ENCODE results near the gene CUBN. TPM values are rescaled to one million over a fixed set of nuclear protein-coding genes. Genes with fewer than 3 reads are reported as not detected.

Gene CUBN
- total RNA-seq, 1 donor from 2014 or later: 0.30 TPM

- Mint-ChIP-seq H3K36me3 (ENCODE audit: low read depth) (no peaks in the 10 kb centered on the region), H3K27me3 (ENCODE audit: low read depth) (no peaks in the 10 kb centered on the region), H3K9me3 (no peaks in the 10 kb centered on the region), H3K27ac (no peak overlapping the region), H3K4me3 (ENCODE audit: low read depth) (no peak overlapping the region), H3K4me1 (ENCODE audit: low read depth) (peaks cover 1% of the 10 kb centered on the region)
- intact Hi-C loops (cut with micrococcal nuclease): no loop called here
- DNase-seq (ENCODE audit: low spot score): no peak
Observed at GRCh38 chr10:17113889-17114540, 15.6 kb downstream of the CUBN start.

- H3K27ac Mint-ChIP-seq: no peak overlapping the region
- intact Hi-C loops (cut with micrococcal nuclease): no loop called here
- H3K4me3 Mint-ChIP-seq (ENCODE audit: low read depth): no peak overlapping the region
- H3K9me3 Mint-ChIP-seq: no peaks in the 10 kb centered on the region
- no peaks in the 10 kb centered on the region for H3K36me3 Mint-ChIP-seq (ENCODE audit: low read depth)
- peaks cover 1% of the 10 kb centered on the region for H3K4me1 Mint-ChIP-seq (ENCODE audit: low read depth)
- no peak for DNase-seq (ENCODE audit: low spot score)
- no peaks in the 10 kb centered on the region for H3K27me3 Mint-ChIP-seq (ENCODE audit: low read depth)
Observed at GRCh38 chr10:17113346-17113745, 16.3 kb downstream of the CUBN start.

DNA sequence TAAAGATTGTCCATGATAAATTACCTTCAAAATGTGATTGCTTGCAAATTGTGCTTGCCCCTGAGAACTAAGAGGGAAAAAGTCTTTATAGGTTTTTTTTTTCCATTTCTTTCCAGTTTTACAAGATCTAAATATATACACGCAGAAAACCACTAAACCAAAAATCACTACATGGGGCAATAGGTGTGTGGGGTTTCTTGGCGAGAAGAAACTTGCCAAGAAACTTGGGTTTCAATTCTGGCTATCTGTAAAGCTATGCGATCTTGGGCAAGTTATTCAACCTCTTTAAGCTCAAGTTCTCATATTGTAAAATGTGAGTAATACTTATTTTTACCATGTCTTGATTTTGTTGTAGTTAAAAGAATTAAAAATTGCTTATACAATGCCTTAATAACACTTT, 17.0 kb downstream of the CUBN start:
- intact Hi-C loops (cut with micrococcal nuclease): no loop called here
- Mint-ChIP-seq H3K4me1 (ENCODE audit: low read depth) (peaks cover 1% of the 10 kb centered on the region), H3K27me3 (ENCODE audit: low read depth) (no peaks in the 10 kb centered on the region), H3K9me3 (no peaks in the 10 kb centered on the region), H3K27ac (no peak overlapping the region), H3K36me3 (ENCODE audit: low read depth) (no peaks in the 10 kb centered on the region), H3K4me3 (ENCODE audit: low read depth) (no peak overlapping the region)
- no peak for DNase-seq (ENCODE audit: low spot score)

- no peak for DNase-seq (ENCODE audit: low spot score)
- Mint-ChIP-seq H3K9me3 (no peaks in the 10 kb centered on the region), H3K4me1 (ENCODE audit: low read depth) (no peaks in the 10 kb centered on the region), H3K36me3 (ENCODE audit: low read depth) (no peaks in the 10 kb centered on the region), H3K4me3 (ENCODE audit: low read depth) (no peak overlapping the region), H3K27ac (no peak overlapping the region), H3K27me3 (ENCODE audit: low read depth) (peaks cover 2% of the 10 kb centered on the region)
- intact Hi-C loops (cut with micrococcal nuclease): no loop called here
Observed at GRCh38 chr10:17109475-17110207, 20.0 kb downstream of the CUBN start.

- Mint-ChIP-seq H3K4me3 (ENCODE audit: low read depth) (no peak overlapping the region), H3K27ac (no peak overlapping the region), H3K4me1 (ENCODE audit: low read depth) (no peaks in the 10 kb centered on the region), H3K27me3 (ENCODE audit: low read depth) (peaks cover 5% of the 10 kb centered on the region), H3K9me3 (no peaks in the 10 kb centered on the region), H3K36me3 (ENCODE audit: low read depth) (no peaks in the 10 kb centered on the region)
- DNase-seq (ENCODE audit: low spot score): no peak
- intact Hi-C loops (cut with micrococcal nuclease): no loop called here
Observed at GRCh38 chr10:17109046-17109445, 20.6 kb downstream of the CUBN start.

DNA sequence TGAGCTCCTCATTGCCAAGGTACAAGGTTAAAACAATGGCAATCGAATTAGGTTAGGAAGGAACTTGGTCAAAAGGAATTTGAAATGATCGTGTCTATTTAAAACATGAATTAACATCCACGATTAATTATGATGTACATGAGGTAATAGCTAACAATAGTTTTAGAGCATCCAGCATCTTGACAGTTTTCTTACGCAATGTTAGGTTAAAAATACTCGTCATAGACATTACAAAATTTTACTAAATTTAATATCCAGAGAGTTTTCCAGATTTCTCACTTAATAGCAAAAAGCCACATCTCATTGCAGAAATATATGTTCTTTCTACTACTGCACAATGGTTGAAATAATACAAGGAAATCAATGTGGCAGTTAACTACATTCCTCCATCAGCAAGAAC, 22.6 kb downstream of the CUBN start:
- peaks cover 5% of the 10 kb centered on the region for H3K27me3 Mint-ChIP-seq (ENCODE audit: low read depth)
- intact Hi-C loops (cut with micrococcal nuclease): no loop called here
- H3K27ac Mint-ChIP-seq: no peak overlapping the region
- H3K9me3 Mint-ChIP-seq: no peaks in the 10 kb centered on the region
- H3K4me1 Mint-ChIP-seq (ENCODE audit: low read depth): no peaks in the 10 kb centered on the region
- no peaks in the 10 kb centered on the region for H3K36me3 Mint-ChIP-seq (ENCODE audit: low read depth)
- no peak overlapping the region for H3K4me3 Mint-ChIP-seq (ENCODE audit: low read depth)
- no peak for DNase-seq (ENCODE audit: low spot score)

DNA sequence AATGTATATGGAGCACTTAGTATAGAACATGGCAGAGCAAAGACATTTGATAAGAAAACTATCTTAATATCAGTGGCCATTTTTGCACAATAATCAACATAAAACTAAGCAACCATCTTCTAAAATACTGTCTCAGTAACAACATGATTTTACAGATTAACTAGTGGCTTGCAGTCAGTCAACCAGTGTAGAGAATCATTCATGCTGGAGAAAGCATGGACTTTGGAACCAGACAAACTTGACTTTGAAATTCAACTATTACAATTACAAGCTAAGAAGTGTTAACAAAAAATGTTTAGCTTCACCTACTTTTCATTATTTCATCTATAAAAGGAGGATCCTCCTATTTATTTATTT, 27.7 kb downstream of the CUBN start:
- Mint-ChIP-seq H3K4me3 (ENCODE audit: low read depth) (no peak overlapping the region), H3K27me3 (ENCODE audit: low read depth) (peaks cover 5% of the 10 kb centered on the region), H3K9me3 (peaks cover 1% of the 10 kb centered on the region), H3K27ac (no peak overlapping the region), H3K36me3 (ENCODE audit: low read depth) (no peaks in the 10 kb centered on the region), H3K4me1 (ENCODE audit: low read depth) (no peaks in the 10 kb centered on the region)
- intact Hi-C loops (cut with micrococcal nuclease): no loop called here
- DNase-seq (ENCODE audit: low spot score): no peak

DNA sequence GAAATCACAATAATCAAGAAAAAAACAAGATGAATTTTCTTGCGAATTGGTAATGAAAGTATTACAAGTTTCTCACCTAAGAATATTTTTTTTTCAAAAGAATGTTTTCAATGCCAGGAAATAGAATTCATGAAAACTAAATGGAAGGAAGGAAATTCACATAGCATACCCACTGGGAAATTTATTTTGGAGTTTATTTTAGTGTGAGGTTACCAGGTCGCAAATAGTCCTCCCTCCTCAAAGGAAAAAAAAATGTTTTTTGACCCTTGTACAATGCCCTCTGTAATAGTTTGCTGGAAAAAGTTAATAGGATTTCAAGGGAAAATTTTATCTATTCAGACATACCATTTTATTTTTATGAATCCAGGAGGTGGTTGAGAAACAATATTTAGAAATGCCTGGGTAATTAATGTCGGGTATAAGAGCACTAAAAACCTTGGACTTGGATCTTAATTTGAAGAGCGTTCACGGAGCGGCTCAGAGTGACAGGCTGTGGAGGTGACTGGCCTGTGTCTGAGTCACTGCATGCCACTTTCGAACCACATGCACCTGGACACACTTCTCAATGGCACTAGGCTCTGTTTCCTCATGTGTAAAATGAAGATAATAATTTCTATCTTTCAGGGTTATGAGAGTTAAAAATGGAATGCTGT, 28.2 kb downstream of the CUBN start:
- Mint-ChIP-seq H3K27me3 (ENCODE audit: low read depth) (peaks cover 3% of the 10 kb centered on the region), H3K9me3 (peaks cover 4% of the 10 kb centered on the region), H3K4me3 (ENCODE audit: low read depth) (no peak overlapping the region), H3K4me1 (ENCODE audit: low read depth) (no peaks in the 10 kb centered on the region), H3K36me3 (ENCODE audit: low read depth) (no peaks in the 10 kb centered on the region), H3K27ac (no peak overlapping the region)
- no peak for DNase-seq (ENCODE audit: low spot score)
- intact Hi-C loops (cut with micrococcal nuclease): no loop called here

DNA sequence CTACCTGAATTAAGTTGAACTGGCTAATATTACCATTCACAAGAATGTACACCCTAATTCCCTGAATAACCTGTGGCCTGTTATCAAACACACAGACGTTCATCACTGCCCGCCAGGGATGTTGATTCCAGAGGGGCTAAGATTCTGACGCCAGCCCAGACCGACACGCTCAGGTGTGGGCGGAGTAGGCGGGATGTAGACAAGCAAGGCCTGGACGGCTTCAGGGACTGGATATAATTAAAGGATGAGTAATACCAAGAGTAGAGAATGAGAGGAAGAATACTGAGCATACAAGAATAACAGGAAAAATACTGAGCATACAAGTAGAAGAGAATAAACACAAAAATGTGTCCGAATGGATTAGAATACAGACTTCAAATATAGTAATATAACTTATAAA, 29.0 kb downstream of the CUBN start:
- H3K36me3 Mint-ChIP-seq (ENCODE audit: low read depth): no peaks in the 10 kb centered on the region
- H3K4me3 Mint-ChIP-seq (ENCODE audit: low read depth): no peak overlapping the region
- no peak overlapping the region for H3K27ac Mint-ChIP-seq
- peaks cover 3% of the 10 kb centered on the region for H3K27me3 Mint-ChIP-seq (ENCODE audit: low read depth)
- intact Hi-C loops (cut with micrococcal nuclease): no loop called here
- DNase-seq (ENCODE audit: low spot score): no peak
- H3K4me1 Mint-ChIP-seq (ENCODE audit: low read depth): no peaks in the 10 kb centered on the region
- peaks cover 4% of the 10 kb centered on the region for H3K9me3 Mint-ChIP-seq

DNA sequence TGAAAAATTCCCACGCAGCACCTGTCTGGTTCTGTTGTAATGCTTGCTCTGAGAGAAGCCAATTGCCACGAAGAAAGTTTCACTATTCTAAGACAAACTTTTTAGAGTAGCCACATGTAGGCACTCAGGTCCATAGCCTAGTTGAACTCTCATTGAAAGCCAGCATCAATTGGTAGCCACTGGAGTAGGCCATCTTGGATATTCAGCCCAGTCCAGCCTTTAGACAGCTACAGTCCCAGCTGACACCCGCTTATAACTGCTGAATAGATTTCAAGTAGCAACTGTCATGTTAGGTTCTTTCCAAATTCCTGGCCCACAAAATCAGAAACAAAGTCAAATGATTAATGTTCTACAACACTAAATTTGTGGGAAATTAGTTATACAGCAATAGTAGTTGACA, 31.6 kb downstream of the CUBN start:
- H3K27ac Mint-ChIP-seq: no peak overlapping the region
- intact Hi-C loops (cut with micrococcal nuclease): no loop called here
- no peak overlapping the region for H3K4me3 Mint-ChIP-seq (ENCODE audit: low read depth)
- H3K9me3 Mint-ChIP-seq: peaks cover 19% of the 10 kb centered on the region
- no peaks in the 10 kb centered on the region for H3K4me1 Mint-ChIP-seq (ENCODE audit: low read depth)
- no peaks in the 10 kb centered on the region for H3K27me3 Mint-ChIP-seq (ENCODE audit: low read depth)
- H3K36me3 Mint-ChIP-seq (ENCODE audit: low read depth): no peaks in the 10 kb centered on the region
- DNase-seq (ENCODE audit: low spot score): no peak

GRCh38 chr10:17094844-17095243, 34.8 kb downstream of the CUBN start:
- DNase-seq (ENCODE audit: low spot score): no peak
- no peaks in the 10 kb centered on the region for H3K36me3 Mint-ChIP-seq (ENCODE audit: low read depth)
- H3K4me3 Mint-ChIP-seq (ENCODE audit: low read depth): no peak overlapping the region
- H3K4me1 Mint-ChIP-seq (ENCODE audit: low read depth): peaks cover 3% of the 10 kb centered on the region
- no peak overlapping the region for H3K27ac Mint-ChIP-seq
- H3K27me3 Mint-ChIP-seq (ENCODE audit: low read depth): peaks cover 4% of the 10 kb centered on the region
- peaks cover 19% of the 10 kb centered on the region for H3K9me3 Mint-ChIP-seq
- intact Hi-C loops (cut with micrococcal nuclease): no loop called here

DNA sequence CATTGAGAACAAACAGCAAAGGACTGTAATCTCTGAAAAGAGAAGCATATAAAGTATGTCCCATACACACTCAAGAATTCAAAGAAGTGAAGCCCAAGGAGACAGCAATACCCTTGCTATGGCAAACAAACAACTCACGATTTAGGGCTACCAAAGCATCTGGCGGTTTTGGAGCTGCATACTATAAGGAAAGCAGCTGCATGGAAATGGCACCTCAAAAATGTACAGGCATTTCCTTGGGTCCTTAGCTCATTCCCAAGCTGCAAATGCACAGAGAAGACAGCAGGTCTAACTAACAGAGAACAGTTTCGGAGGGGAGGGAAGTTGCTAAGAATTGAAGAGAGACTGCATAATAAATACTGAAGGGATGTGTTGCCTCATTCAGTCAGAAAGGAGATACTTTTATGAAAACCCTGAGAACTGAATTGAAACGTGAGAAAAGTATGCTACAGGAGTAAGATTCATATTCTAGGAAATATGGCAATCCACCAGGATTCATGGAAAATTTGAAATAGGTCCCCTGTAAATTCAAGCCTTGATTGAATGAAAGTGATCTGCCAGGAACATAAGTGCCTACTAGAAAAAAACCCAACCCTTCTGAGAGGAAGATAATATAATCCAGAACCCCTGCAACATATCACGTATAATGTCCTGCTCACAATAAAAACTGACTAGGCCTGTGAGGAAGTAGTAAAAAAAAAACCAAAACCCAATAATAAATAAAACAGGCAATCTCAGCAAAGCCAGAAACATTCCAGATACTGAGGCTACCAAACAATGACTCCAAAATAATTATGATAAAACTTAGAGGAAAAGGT, 36.4 kb downstream of the CUBN start:
- Mint-ChIP-seq H3K27ac (no peak overlapping the region), H3K36me3 (ENCODE audit: low read depth) (no peaks in the 10 kb centered on the region), H3K4me1 (ENCODE audit: low read depth) (peaks cover 3% of the 10 kb centered on the region), H3K9me3 (peaks cover 19% of the 10 kb centered on the region), H3K27me3 (ENCODE audit: low read depth) (peaks cover 10% of the 10 kb centered on the region), H3K4me3 (ENCODE audit: low read depth) (no peak overlapping the region)
- intact Hi-C loops (cut with micrococcal nuclease): no loop called here
- DNase-seq (ENCODE audit: low spot score): no peak

Measured in activated T-helper 2 cell treated with anti-CD3 and anti-CD28 coated beads, Interferon-gamma antibody, Interleukin-2, Interleukin-4, amounts not matched to agents 10 μg/mL and 5 μg/mL and 100 μg/mL, durations not matched to agents 14 hours and 24 hours and 36 hours (primary cell).